Ishikawa (cell line): Measurements from ENCODE around the gene PER3.

Source experiments
- CEBPB ChIP-seq: IDR thresholded peaks from 2 replicates; pipeline ENCODE4 v1.6.1; 2012
- EGR1 ChIP-seq: IDR thresholded peaks from 2 replicates; pipeline ENCODE4 v1.6.1; 2012
- EP300 ChIP-seq: IDR thresholded peaks from 2 replicates; pipeline ENCODE4 v1.6.1; 2012; ENCODE audit warnings: borderline replicate concordance
- RAD21 ChIP-seq: IDR thresholded peaks from 2 replicates; pipeline ENCODE4 v1.6.1; 2012; ENCODE audit warnings: low read depth
- REST ChIP-seq: IDR thresholded peaks from 2 replicates; pipeline ENCODE4 v1.6.1; 2012; ENCODE audit warnings: low read depth, mild to moderate bottlenecking
- TF ChIP-seq, protein P1 (sequence below): IDR thresholded peaks from 2 replicates; pipeline ENCODE4 v1.6.1; 2012

DNA sequence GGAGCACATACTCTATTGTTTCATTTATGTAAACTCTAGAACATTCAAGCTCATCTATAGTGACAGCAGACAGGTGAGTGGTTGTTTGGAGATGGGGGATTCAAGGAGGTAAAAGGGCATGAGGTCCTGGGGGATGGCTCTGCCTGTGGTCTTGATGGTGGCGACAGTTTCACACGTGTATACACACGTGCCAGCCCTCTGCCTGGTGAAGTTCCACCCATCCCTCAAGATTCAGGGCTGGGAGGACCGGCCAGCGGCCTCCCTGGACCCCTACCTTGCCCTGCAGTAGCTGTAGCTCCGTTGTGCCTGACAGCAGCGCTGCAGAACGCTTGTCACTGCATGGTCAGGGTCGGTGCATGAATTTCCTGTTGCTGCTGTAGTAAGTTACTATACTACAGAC lies 107.7 kb downstream of the PER3 start:
- no peak for TF ChIP-seq RAD21
- TF ChIP-seq EGR1 = no peak
- no peak for TF ChIP-seq CEBPB
- no peak for TF ChIP-seq REST
- TF ChIP-seq, protein P1, sequence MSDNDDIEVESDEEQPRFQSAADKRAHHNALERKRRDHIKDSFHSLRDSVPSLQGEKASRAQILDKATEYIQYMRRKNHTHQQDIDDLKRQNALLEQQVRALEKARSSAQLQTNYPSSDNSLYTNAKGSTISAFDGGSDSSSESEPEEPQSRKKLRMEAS = no peak
- no peak for TF ChIP-seq EP300
